HepG2 (cell line): ENCODE data around the gene KRT71. TPM values are rescaled to one million over a fixed set of nuclear protein-coding genes. Genes with fewer than 3 reads are reported as not detected.

Experiments used
- ATAC-seq: fragments of 200-7000 bp; cut with Tn5 transposase; 3 replicates; pipeline ENCODE4 v1.9.1; 2020; ENCODE audit warnings: mild to moderate bottlenecking, moderate library complexity
- BruUV-seq: library from RNA; stranded (reverse); fragments of 400-500 nt; replicated peaks from 2 replicates; lab custom pipeline; 2021; lab: Mats Ljungman, UMichigan
- CTCF ChIA-PET: fragments of 300-600 bp; formaldehyde crosslinking; extraction: SDS; loops from one replicate; lab custom pipeline; 2021; ENCODE audit warnings: low total read pairs, inconsistent platforms, low intra/inter-chr PET ratio; lab: Yijun Ruan, JAX
- POLR2A ChIA-PET: fragments of 350-600 bp; sonication (Branson Sonifier 250); formaldehyde crosslinking; loops from one replicate; lab custom pipeline; 2020; ENCODE audit warnings: antibody characterized with exemption, inconsistent platforms; lab: Yijun Ruan, JAX
- DNase-seq: peaks from one replicate; pipeline ENCODE4 v3.0.0-alpha.2; 2015; ENCODE audit warnings: low spot score
- FAIRE-seq: peaks from 3 replicates; lab custom pipeline; 2011; peaks lifted over from hg19 to GRCh38; lab: Jason Lieb, UNC
- H2AFZ ChIP-seq: one replicate; pipeline ENCODE4 v1.6.1; 2011; ENCODE audit warnings: low read length, inconsistent platforms
- H3K27ac ChIP-seq: fragments of 300-600 bp; 3 replicates; pipeline ENCODE4 v1.8.0; 2011; ENCODE audit warnings: mixed run types, mild to moderate bottlenecking, mixed read lengths, low read length, inconsistent platforms; ENCODE audit not compliant: insufficient read depth; ENCODE audit errors: extremely low read length
- H3K27me3 ChIP-seq, 2 experiments: fragments of 200-600 bp in 1 of 2; 2 replicates in 1 of 2; 3 replicates in 1 of 2; pipeline versions ENCODE4 v1.6.0 to v1.8.0; 2011; ENCODE audit warnings: low read length in 2 of 2, mild to moderate bottlenecking in 2 of 2, moderate library complexity in 2 of 2, inconsistent platforms in 1 of 2; ENCODE audit not compliant: insufficient read depth in 2 of 2, control insufficient read depth in 1 of 2
- H3K36me3 ChIP-seq, 2 experiments: fragments of 200-600 bp in 1 of 2; replicated peaks in 1 of 2; 2 replicates in 1 of 2; 3 replicates in 1 of 2; pipeline versions ENCODE4 v1.5.1 to v1.8.0; 2011; ENCODE audit warnings: low read length in 2 of 2, inconsistent platforms in 1 of 2; ENCODE audit not compliant: insufficient read depth in 2 of 2, control insufficient read depth in 1 of 2
- H3K4me1 ChIP-seq: 2 replicates; pipeline ENCODE4 v1.5.1; 2012; ENCODE audit warnings: low read length, inconsistent platforms; ENCODE audit not compliant: insufficient read depth
- H3K4me2 ChIP-seq: 2 replicates; pipeline ENCODE4 v1.6.0; 2011; ENCODE audit warnings: low read depth, low read length, inconsistent platforms
- H3K4me3 ChIP-seq, 3 experiments: fragments of 200-600 bp in 1 of 3; sonication (generic), shearing (Covaris generic) in 1 of 3; replicated peaks in 1 of 3; 2 replicates each; pipeline ENCODE4 v1.5.1; 2011 to 2016; ENCODE audit warnings: low read length in 3 of 3, inconsistent platforms in 2 of 3, low read depth in 2 of 3, mild to moderate bottlenecking in 2 of 3, control low read depth in 1 of 3, mixed read lengths in 1 of 3; ENCODE audit not compliant: insufficient read depth in 1 of 3
- H3K79me2 ChIP-seq: one replicate; pipeline ENCODE4 v1.6.1; 2011; ENCODE audit warnings: low read length, inconsistent platforms; ENCODE audit not compliant: insufficient read depth
- H3K9ac ChIP-seq: 2 replicates; pipeline ENCODE4 v1.6.0; 2011; ENCODE audit warnings: mild to moderate bottlenecking, low read depth, low read length, inconsistent platforms; ENCODE audit not compliant: insufficient read depth
- H3K9me3 ChIP-seq: 2 replicates; pipeline ENCODE4 v1.5.1; 2012; ENCODE audit warnings: mild to moderate bottlenecking, low read length
- H4K20me1 ChIP-seq: 2 replicates; pipeline ENCODE4 v1.6.0; 2011; ENCODE audit warnings: inconsistent platforms, mild to moderate bottlenecking, low read length, moderate library complexity; ENCODE audit not compliant: insufficient read depth
- ARID2 ChIP-seq: sonication (generic); formaldehyde crosslinking; IDR thresholded peaks from 2 replicates; pipeline ENCODE4 v1.8.1; 2022; ENCODE audit warnings: mild to moderate bottlenecking, missing genetic modification reagents, borderline replicate concordance
- DNMT3B ChIP-seq: conservative IDR thresholded peaks from 2 replicates; pipeline ENCODE4 v1.6.1; 2016; ENCODE audit warnings: missing biosample characterization, control low read depth
- FOXC1 ChIP-seq: sonication (generic); formaldehyde crosslinking; IDR thresholded peaks from 2 replicates; pipeline ENCODE4 v1.8.0; 2022; ENCODE audit warnings: mild to moderate bottlenecking, missing genetic modification reagents, borderline replicate concordance
- MBNL3 ChIP-seq: fragments of 250-450 bp; sonication (Bioruptor Pico); conservative IDR thresholded peaks from 2 replicates; pipeline ENCODE4 v1.8.0; 2022; ENCODE audit warnings: mild to moderate bottlenecking, inconsistent platforms
- MNT ChIP-seq: fragments of 450-650 bp; IDR thresholded peaks from 2 replicates; pipeline ENCODE4 v1.6.1; 2016
- PHF20 ChIP-seq: sonication (generic); formaldehyde crosslinking; IDR thresholded peaks from 2 replicates; pipeline ENCODE4 v1.5.0; 2020; ENCODE audit warnings: mild to moderate bottlenecking, missing genetic modification reagents
- POLR2A ChIP-seq, 2 experiments: IDR thresholded peaks; 2 replicates each; pipeline ENCODE4 v1.6.1; 2011; ENCODE audit warnings: low read depth in 2 of 2, low read length in 2 of 2, mild to moderate bottlenecking in 1 of 2, moderate library complexity in 1 of 2; ENCODE audit not compliant: insufficient read depth in 1 of 2
- TGIF2 ChIP-seq: IDR thresholded peaks from 2 replicates; pipeline ENCODE4 v1.6.1; 2016; ENCODE audit warnings: control low read depth, missing compliant biosample characterization
- U2AF1 ChIP-seq: fragments of 200-400 bp; formaldehyde crosslinking; optimal IDR thresholded peaks from 2 replicates; pipeline ENCODE3; 2017; ENCODE audit warnings: mild to moderate bottlenecking, low read depth, low read length
- ZNF101 ChIP-seq: sonication (generic); formaldehyde crosslinking; IDR thresholded peaks from 2 replicates; pipeline ENCODE4 v1.4.0; 2020; ENCODE audit warnings: mild to moderate bottlenecking, low read depth, missing genetic modification reagents, borderline replicate concordance
- ZNF264 ChIP-seq: sonication (generic); formaldehyde crosslinking; IDR thresholded peaks from 2 replicates; pipeline ENCODE4 v1.4.0; 2020; ENCODE audit warnings: missing genetic modification reagents
- ZNF282 ChIP-seq: fragments of 450-650 bp; IDR thresholded peaks from 2 replicates; pipeline ENCODE4 v1.6.1; 2018; ENCODE audit not compliant: partially characterized antibody
- ZNF317 ChIP-seq: sonication (generic); formaldehyde crosslinking; IDR thresholded peaks from 2 replicates; pipeline ENCODE4 v1.5.0; 2020; ENCODE audit warnings: mild to moderate bottlenecking, missing genetic modification reagents
- ZNF333 ChIP-seq: sonication (generic); formaldehyde crosslinking; IDR thresholded peaks from 2 replicates; pipeline ENCODE4 v1.4.0; 2020; ENCODE audit warnings: mild to moderate bottlenecking, missing genetic modification reagents, borderline replicate concordance
- WGBS: methylation state at CpG from one replicate; pipeline ENCODE4 v1.1.6; 2017; ENCODE audit warnings: low lambda C conversion rate; 5-methylcytosine and 5-hydroxymethylcytosine counted together
- in situ Hi-C: cut with HindIII; loops from 2 replicates; pipeline ENCODE4 v1.10.0; 2017; ENCODE audit warnings: low pct_unique_long_range_greater_than_20kb; ENCODE audit not compliant: extremely low pct_ligation_motif_present
- intact Hi-C: fragments of 100-400 bp; cut with micrococcal nuclease; formaldehyde crosslinking; loops from one replicate; pipeline ENCODE4 v1.10.0; 2022; ENCODE audit not compliant: unreplicated experiment
- polyA plus RNA-seq, 8 experiments: library from polyadenylated mRNA; depleted of rRNA in 3 of 8; stranded (reverse) in 7 of 8; unstranded in 1 of 8; fragments of >200 nt; fragmentation: Illumina TruSeq in 4 of 8; extraction: Trizol in 4 of 8; gene quantifications; 2 replicates each; pipeline versions ENCODE4 v1.2.1 to v1.2.3, GENCODE V29; 2011 to 2016; ENCODE audit warnings: low read depth in 4 of 8, missing spikeins in 1 of 8, mixed read lengths in 1 of 8; ENCODE audit not compliant: insufficient read depth in 1 of 8
- total RNA-seq, 5 experiments: library from RNA; depleted of rRNA; stranded (reverse); fragments of >200 nt; fragmentation: Illumina TruSeq; extraction: Trizol; gene quantifications; 2 replicates each; pipeline ENCODE4 v1.2.3, GENCODE V29; 2016; ENCODE audit warnings: low read depth in 1 of 5

The KRT71 gene
- total and polyA plus RNA-seq, 2 of the 13 experiments (the other 11 are each of a cell fraction or from before 2014, with no cell fraction given): not detected

GRCh38 chr12:52524898-52525591 lies 27.9 kb downstream of the KRT71 start (continued):
- TF ChIP-seq POLR2A (IDR thresholded peaks at IDR 0.05; ENCODE audit: insufficient read depth in 1 of 2, low read depth in 2 of 2, low read length in 2 of 2) (no peak), ZNF317 (CRISPR knock-in tag) (no peak), U2AF1 (no peak), ZNF101 (CRISPR knock-in tag) (no peak), ZNF282 (no peak), MBNL3 (CRISPR knock-in tag) (no peak), FOXC1 (no peak), TGIF2 (CRISPR knock-in tag) (no peak), DNMT3B (no peak), ZNF333 (no peak), ARID2 (CRISPR knock-in tag) (no peak), PHF20 (no peak)

- H3K36me3 ChIP-seq: no peaks in the 10 kb centered on the region
- H3K4me1 ChIP-seq: no peaks in the 10 kb centered on the region
- CTCF ChIA-PET: no interaction called here
Observed at GRCh38 chr12:52524241-52524897, 28.6 kb downstream of the KRT71 start.

More at GRCh38 chr12:52524241-52524897, 28.6 kb downstream of the KRT71 start:
- no peaks in the 10 kb centered on the region for H4K20me1 ChIP-seq
- no peak for ATAC-seq
- no peak overlapping the region for H3K9ac ChIP-seq
- BruUV-seq: no TSS peak
- H3K27ac ChIP-seq: no peak overlapping the region
- intact Hi-C loops: no loop called here
- in situ Hi-C loops: no loop called here
- TF ChIP-seq ZNF264 (CRISPR knock-in tag) (no peak), MNT (peak; percentile 79)
- TF ChIP-seq, all 625 proteins: peak for 1
- POLR2A ChIA-PET: no interaction called here
- 13% methylated on average over 2 of the region's 6 CpGs for WGBS
- H3K79me2 ChIP-seq: no peaks in the 10 kb centered on the region
- FAIRE-seq: no peak
- H3K27me3 ChIP-seq: peaks cover 6 to 8% of the 10 kb centered on the region in 2 experiments; a peak in 3 of 5 replicates
- no peak overlapping the region for H3K4me2 ChIP-seq
- DNase-seq: no peak
- H2AFZ ChIP-seq: no peak overlapping the region
- H3K4me3 ChIP-seq: no peak overlapping the region
- no peaks in the 10 kb centered on the region for H3K9me3 ChIP-seq
